HEK293 (cell line): ENCODE data around the gene BRAT1.

Experiments
- CTCF ChIA-PET: fragments of 350-600 bp; formaldehyde crosslinking; extraction: SDS; loops from one replicate; lab custom pipeline; 2021; ENCODE audit warnings: antibody characterized with exemption; lab: Yijun Ruan, JAX
- POLR2A ChIA-PET: fragments of 300-600 bp; formaldehyde crosslinking; extraction: SDS; loops from one replicate; lab custom pipeline; 2020; ENCODE audit warnings: antibody characterized with exemption, inconsistent platforms; lab: Yijun Ruan, JAX
- H3K27ac ChIP-seq: fragments of 200-500 bp; sonication (Bioruptor generic); 2 replicates; pipeline ENCODE4 v1.5.1; 2014; ENCODE audit warnings: low read depth, low read length, control low read depth, inconsistent platforms; ENCODE audit errors: extremely low read depth
- H3K36me3 ChIP-seq, 2 experiments: fragments of 200-500 bp in 1 of 2; sonication (Bioruptor generic) in 1 of 2; 1 replicate in 1 of 2; 2 replicates in 1 of 2; pipeline ENCODE4 v1.5.1; 2014 to 2017; ENCODE audit warnings: inconsistent platforms in 2 of 2, low read length in 2 of 2; ENCODE audit not compliant: control insufficient read depth in 2 of 2, insufficient read depth in 1 of 2
- H3K4me1 ChIP-seq: fragments of 200-500 bp; sonication (Bioruptor generic); 2 replicates; pipeline ENCODE4 v1.5.1; 2014; ENCODE audit warnings: mild to moderate bottlenecking, low read length, inconsistent platforms; ENCODE audit not compliant: control insufficient read depth, insufficient read depth
- H3K4me3 ChIP-seq: 2 replicates; pipeline ENCODE4 v1.5.1; 2011; ENCODE audit warnings: low read depth, mild to moderate bottlenecking, control low read depth, low read length, moderate library complexity
- H3K9me3 ChIP-seq: fragments of 200-500 bp; sonication (Bioruptor generic); 2 replicates; pipeline ENCODE4 v1.5.1; 2014; ENCODE audit warnings: low read depth, low read length, inconsistent platforms; ENCODE audit not compliant: control insufficient read depth, insufficient read depth
- AEBP2 ChIP-seq: fragments of 450-650 bp; formaldehyde crosslinking; IDR thresholded peaks from 2 replicates; pipeline ENCODE4 v1.5.1; 2016; ENCODE audit warnings: missing biosample characterization, missing genetic modification characterization, borderline replicate concordance
- EGR2 ChIP-seq: fragments of 450-650 bp; formaldehyde crosslinking; IDR thresholded peaks from 2 replicates; pipeline ENCODE4 v1.5.1; 2016; ENCODE audit warnings: low read depth, missing biosample characterization, missing genetic modification characterization
- GLI4 ChIP-seq: fragments of 450-650 bp; formaldehyde crosslinking; IDR thresholded peaks from 2 replicates; pipeline ENCODE4 v1.5.1; 2016; ENCODE audit warnings: missing biosample characterization, missing genetic modification characterization
- GLIS1 ChIP-seq: fragments of 450-650 bp; formaldehyde crosslinking; IDR thresholded peaks from 2 replicates; pipeline ENCODE4 v1.5.1; 2016; ENCODE audit warnings: missing biosample characterization, missing genetic modification characterization
- KLF1 ChIP-seq: fragments of 450-650 bp; formaldehyde crosslinking; IDR thresholded peaks from 2 replicates; pipeline ENCODE4 v1.5.1; 2016; ENCODE audit warnings: missing biosample characterization, missing genetic modification characterization
- OVOL3 ChIP-seq: fragments of 450-650 bp; formaldehyde crosslinking; IDR thresholded peaks from 2 replicates; pipeline ENCODE4 v1.5.1; 2016; ENCODE audit warnings: missing biosample characterization, missing genetic modification characterization
- PRDM4 ChIP-seq: fragments of 450-650 bp; formaldehyde crosslinking; IDR thresholded peaks from 2 replicates; pipeline ENCODE4 v1.5.1; 2017; ENCODE audit warnings: missing biosample characterization, missing genetic modification characterization
- SP2 ChIP-seq: fragments of 450-650 bp; formaldehyde crosslinking; IDR thresholded peaks from 2 replicates; pipeline ENCODE4 v1.5.1; 2016; ENCODE audit warnings: missing biosample characterization, missing genetic modification characterization
- SP7 ChIP-seq: fragments of 450-650 bp; formaldehyde crosslinking; IDR thresholded peaks from 2 replicates; pipeline ENCODE4 v1.5.1; 2016; ENCODE audit warnings: missing biosample characterization, missing genetic modification characterization
- ZNF157 ChIP-seq: fragments of 450-650 bp; formaldehyde crosslinking; IDR thresholded peaks from 2 replicates; pipeline ENCODE4 v1.5.1; 2016; ENCODE audit warnings: missing biosample characterization, missing genetic modification characterization
- ZNF24 ChIP-seq: fragments of 450-650 bp; formaldehyde crosslinking; IDR thresholded peaks from 2 replicates; pipeline ENCODE4 v1.5.1; 2016; ENCODE audit warnings: missing biosample characterization, missing genetic modification characterization
- ZNF26 ChIP-seq: fragments of 450-650 bp; formaldehyde crosslinking; IDR thresholded peaks from 2 replicates; pipeline ENCODE4 v1.5.1; 2016; ENCODE audit warnings: missing biosample characterization, missing genetic modification characterization
- ZNF280D ChIP-seq: fragments of 450-650 bp; formaldehyde crosslinking; IDR thresholded peaks from 2 replicates; pipeline ENCODE4 v1.5.1; 2016; ENCODE audit warnings: missing biosample characterization, missing genetic modification characterization
- ZNF404 ChIP-seq: fragments of 450-650 bp; formaldehyde crosslinking; IDR thresholded peaks from 2 replicates; pipeline ENCODE4 v1.5.1; 2017; ENCODE audit warnings: missing biosample characterization, missing genetic modification characterization
- ZNF488 ChIP-seq: fragments of 450-650 bp; formaldehyde crosslinking; IDR thresholded peaks from 2 replicates; pipeline ENCODE4 v1.5.1; 2016; ENCODE audit warnings: missing biosample characterization, missing genetic modification characterization
- ZNF549 ChIP-seq: fragments of 450-650 bp; IDR thresholded peaks from 2 replicates; pipeline ENCODE4 v1.5.1; 2018; ENCODE audit warnings: missing biosample characterization, missing genetic modification characterization, mild to moderate bottlenecking, inconsistent platforms, moderate library complexity

The BRAT1 gene

GRCh38 chr7:2527505-2528467 is 27.5 kb downstream of the BRAT1 start (continued):
- no peak for TF ChIP-seq PRDM4 (tag by site-specific recombination)
- TF ChIP-seq ZNF549 (tag by site-specific recombination), result no peak
- TF ChIP-seq OVOL3 (tag by site-specific recombination), result no peak
- peak; percentile 51 for TF ChIP-seq SP7
- TF ChIP-seq GLIS1, result peak; percentile 92
- no peak for TF ChIP-seq ZNF280D (tag by site-specific recombination)
- TF ChIP-seq SP2 (tag by site-specific recombination), result 0 out of 2 replicates have a peak, but pooled peaks have one; percentile 5
- TF ChIP-seq ZNF488 (tag by site-specific recombination), result no peak
- no peak for TF ChIP-seq ZNF24 (tag by site-specific recombination)

GRCh38 chr7:2526659-2527504 is 28.4 kb downstream of the BRAT1 start:
- TF ChIP-seq ZNF26 (tag by site-specific recombination) (no peak), AEBP2 (tag by site-specific recombination) (no peak), ZNF157 (peak; percentile 98), ZNF404 (tag by site-specific recombination) (no peak), EGR2 (tag by site-specific recombination) (0 out of 2 replicates have a peak, but pooled peaks have one; percentile 5), KLF1 (peak; percentile 60), GLI4 (tag by site-specific recombination) (peak; percentile 100)
- TF ChIP-seq, all 188 proteins: peak for 4
- ChIA-PET CTCF (interaction anchor here (0.6 kb wide), 1 partner anchor 23 kb away, joined by 6 read pairs; no protein-coding TSS in a partner anchor), POLR2A (interaction anchor here (0.5 kb wide), 1 partner anchor 104 kb away, joined by 3 read pairs; no protein-coding TSS in a partner anchor)
- H3K4me1 ChIP-seq, result peaks cover 7% of the 10 kb centered on the region
- H3K36me3 ChIP-seq, result no peaks in the 10 kb centered on the region
- H3K27ac ChIP-seq, result no peak overlapping the region
- H3K9me3 ChIP-seq, result no peaks in the 10 kb centered on the region
- no peak overlapping the region for H3K4me3 ChIP-seq
